GM21825 (cell line): Measurements from ENCODE around the gene BLTP2.

Experiments used
- ATAC-seq: cut with Tn5 transposase; IDR thresholded peaks from one replicate; pipeline ENCODE4 v1.9.1; 2021; ENCODE audit warnings: mild to moderate bottlenecking, moderate library complexity; ENCODE audit not compliant: unreplicated experiment

The BLTP2 gene

DNA sequence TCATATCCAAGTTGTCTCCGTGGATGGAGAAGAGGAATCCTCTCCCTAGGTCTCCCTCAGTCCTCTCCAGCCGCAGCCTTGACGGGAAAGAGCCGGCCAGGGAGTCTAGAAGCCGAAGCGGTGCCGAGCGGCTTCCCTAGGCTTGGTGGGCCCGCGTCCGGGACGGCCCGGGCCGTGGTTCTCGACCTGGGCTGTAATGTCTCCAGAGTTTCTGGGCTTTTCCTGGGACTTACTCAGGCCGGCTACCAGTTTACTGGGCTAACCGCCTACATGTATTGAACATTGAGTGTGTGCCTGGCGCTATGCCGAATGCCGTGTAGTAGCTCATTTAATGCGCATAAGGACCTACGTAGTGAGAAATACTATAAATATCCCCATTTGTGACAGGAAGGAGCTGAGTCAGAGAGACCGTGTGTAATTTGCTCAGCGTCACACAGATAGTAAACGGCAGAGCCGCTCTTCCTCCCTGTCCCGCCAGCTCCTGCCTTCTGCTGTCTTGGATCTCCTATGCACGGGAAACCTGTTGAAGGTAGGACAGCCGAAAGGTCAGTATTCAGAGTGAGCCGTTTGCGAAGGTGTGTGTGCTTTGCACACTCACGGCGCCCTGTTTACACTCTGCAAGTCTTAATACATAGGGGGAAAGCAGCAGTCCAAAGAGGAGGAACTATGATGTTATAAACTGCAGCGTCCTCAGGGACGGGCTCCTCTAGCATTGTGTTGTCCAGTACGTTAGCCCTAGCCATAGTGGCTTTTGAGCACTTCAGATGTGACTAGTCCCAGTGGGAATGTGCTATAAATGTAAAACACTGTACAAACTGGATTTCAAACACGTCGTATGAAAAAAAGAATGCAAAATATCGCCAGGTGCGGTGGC is 45.4 kb downstream of the BLTP2 start:
- peak; percentile 45 for ATAC-seq

DNA sequence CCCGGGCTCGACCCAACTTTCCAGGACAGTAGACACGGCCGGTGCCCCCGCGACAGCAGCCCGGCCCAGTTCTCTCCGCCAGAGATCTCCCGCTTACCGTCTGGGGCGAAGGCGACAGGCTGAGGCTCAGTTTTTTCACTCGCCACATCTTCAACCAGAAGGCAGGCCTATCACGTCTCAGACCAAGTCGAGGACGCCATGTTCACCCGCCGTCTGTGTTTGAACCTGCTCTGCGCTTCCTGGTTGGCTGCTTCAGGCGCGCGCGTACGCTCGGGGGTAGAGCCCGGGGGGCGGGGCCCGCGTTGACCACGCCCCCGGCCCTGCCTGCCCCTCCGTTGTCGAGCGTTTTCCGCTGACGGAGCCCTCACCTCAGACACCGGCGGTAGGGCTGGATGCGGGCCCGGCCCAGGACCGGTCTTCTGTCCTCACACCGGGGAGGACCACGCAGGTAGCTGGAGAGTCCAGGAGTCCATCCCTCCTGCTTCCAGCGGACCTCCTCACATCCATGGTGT is 46.1 kb downstream of the BLTP2 start, which contains the start of gene SPAG5:
TSS of gene SPAG5 (minus strand) at position 227 of the 512 bp plus-strand sequence. CDS start at position 148, 79 bp downstream.
- ATAC-seq: peak; percentile 75

DNA sequence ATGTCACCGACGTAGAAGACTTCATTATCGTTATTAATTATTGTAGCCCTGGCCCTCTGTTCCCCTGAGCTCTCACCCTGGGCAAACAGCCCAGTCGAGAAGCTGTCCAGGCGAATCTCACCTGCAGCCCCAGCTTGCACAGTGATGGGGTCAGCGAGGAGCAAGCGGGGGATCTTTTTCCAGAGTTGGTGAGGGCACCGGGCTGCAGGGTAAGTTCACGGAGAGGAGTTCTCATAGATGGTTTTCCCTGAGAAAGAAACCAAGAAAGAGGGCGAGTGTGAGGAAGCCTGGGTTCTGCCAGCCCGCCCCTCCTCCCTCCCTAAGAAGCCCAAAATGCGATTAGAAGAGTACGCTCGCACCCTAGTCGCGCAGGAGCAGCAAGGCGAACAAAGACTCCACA is 46.6 kb downstream of the BLTP2 start:
- ATAC-seq: no peak

DNA sequence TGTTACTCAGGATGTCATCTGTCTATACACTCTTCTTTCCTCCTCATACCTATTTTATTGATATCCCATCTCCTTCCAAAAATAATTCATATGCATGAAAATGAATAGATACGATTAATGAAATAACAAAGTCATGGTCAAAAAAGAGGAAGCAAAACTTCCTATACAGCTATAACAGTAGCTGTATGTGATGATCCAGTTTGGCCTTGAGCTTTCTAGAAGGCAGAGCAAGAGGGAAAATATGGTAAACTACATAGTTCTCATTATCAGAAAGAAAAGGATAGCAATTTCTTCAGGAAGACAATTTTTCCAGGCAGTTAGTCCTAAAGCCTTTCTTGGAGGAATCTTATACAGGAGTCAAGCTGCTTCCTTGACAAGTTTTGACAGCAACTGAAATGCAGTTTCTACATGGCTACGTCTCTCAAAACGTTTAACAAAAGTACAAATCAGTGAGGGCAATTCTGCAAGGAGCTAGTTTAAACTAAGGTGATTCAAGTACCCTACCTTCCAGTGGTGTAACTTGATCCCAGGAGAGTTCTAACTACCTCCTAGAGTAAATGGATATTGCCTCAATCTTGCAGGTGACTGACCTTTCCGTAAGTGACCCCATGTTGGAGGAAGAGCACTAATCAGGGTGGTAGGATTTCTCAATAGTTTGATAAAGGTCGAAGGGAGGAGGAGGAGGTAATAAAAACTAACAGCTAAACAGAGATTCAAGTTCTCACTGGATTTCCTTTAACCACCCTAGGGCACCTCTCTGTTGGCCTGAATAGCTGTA is 47.2 kb downstream of the BLTP2 start:
- ATAC-seq: no peak
